Measurements from ENCODE around the gene KY.

The KY gene

GRCh38 chr3:134617608-134618477, 33.0 kb downstream of the KY start:
- TF ChIP-seq RAD21 (IDR thresholded peaks at IDR 0.05; ENCODE audit: low read depth), result no peak
- TF ChIP-seq CEBPB (IDR thresholded peaks at IDR 0.05), result no peak
- no peak for TF ChIP-seq EP300 (IDR thresholded peaks at IDR 0.05; ENCODE audit: borderline replicate concordance)
- TF ChIP-seq YY1 (IDR thresholded peaks at IDR 0.05; ENCODE audit: low read depth), result no peak
- TF ChIP-seq FOXM1 (IDR thresholded peaks at IDR 0.05; ENCODE audit: borderline replicate concordance, low read depth), result no peak
- no peak for TF ChIP-seq CREB1 (IDR thresholded peaks at IDR 0.05; ENCODE audit: low read depth)
- no peak for TF ChIP-seq MAX (IDR thresholded peaks at IDR 0.05)
- TF ChIP-seq ZBTB7A (IDR thresholded peaks at IDR 0.05; ENCODE audit: low read depth), result no peak
- TF ChIP-seq USF1 (IDR thresholded peaks at IDR 0.05), result no peak
- no peak for TF ChIP-seq EGR1 (IDR thresholded peaks at IDR 0.05)
- TF ChIP-seq TEAD4 (IDR thresholded peaks at IDR 0.05), result no peak
- TF ChIP-seq REST (IDR thresholded peaks at IDR 0.05; ENCODE audit: low read depth), result no peak
- TF ChIP-seq NFIC (IDR thresholded peaks at IDR 0.05), result no peak
- TF ChIP-seq TCF12 (IDR thresholded peaks at IDR 0.05; ENCODE audit: low read depth), result no peak
- TF ChIP-seq TAF1 (IDR thresholded peaks at IDR 0.05; ENCODE audit: low read depth), result no peak

- no peak for TF ChIP-seq CREB1 (IDR thresholded peaks at IDR 0.05; ENCODE audit: low read depth)
- TF ChIP-seq YY1 (IDR thresholded peaks at IDR 0.05; ENCODE audit: low read depth), result no peak
- no peak for TF ChIP-seq FOXM1 (IDR thresholded peaks at IDR 0.05; ENCODE audit: borderline replicate concordance, low read depth)
- no peak for TF ChIP-seq REST (IDR thresholded peaks at IDR 0.05; ENCODE audit: low read depth)
- TF ChIP-seq CEBPB (IDR thresholded peaks at IDR 0.05), result no peak
- no peak for TF ChIP-seq NFIC (IDR thresholded peaks at IDR 0.05)
- no peak for TF ChIP-seq MAX (IDR thresholded peaks at IDR 0.05)
- TF ChIP-seq TCF12 (IDR thresholded peaks at IDR 0.05; ENCODE audit: low read depth), result no peak
- no peak for TF ChIP-seq USF1 (IDR thresholded peaks at IDR 0.05)
- TF ChIP-seq RAD21 (IDR thresholded peaks at IDR 0.05; ENCODE audit: low read depth), result no peak
- no peak for TF ChIP-seq TAF1 (IDR thresholded peaks at IDR 0.05; ENCODE audit: low read depth)
- no peak for TF ChIP-seq EGR1 (IDR thresholded peaks at IDR 0.05)
- no peak for TF ChIP-seq TEAD4 (IDR thresholded peaks at IDR 0.05)
- TF ChIP-seq ZBTB7A (IDR thresholded peaks at IDR 0.05; ENCODE audit: low read depth), result no peak
- TF ChIP-seq EP300 (IDR thresholded peaks at IDR 0.05; ENCODE audit: borderline replicate concordance), result no peak
Measured at GRCh38 chr3:134615743-134616142, 35.1 kb downstream of the KY start.

- TF ChIP-seq EP300 (IDR thresholded peaks at IDR 0.05; ENCODE audit: borderline replicate concordance) (no peak), TEAD4 (IDR thresholded peaks at IDR 0.05) (no peak), YY1 (IDR thresholded peaks at IDR 0.05; ENCODE audit: low read depth) (no peak), RAD21 (IDR thresholded peaks at IDR 0.05; ENCODE audit: low read depth) (no peak), REST (IDR thresholded peaks at IDR 0.05; ENCODE audit: low read depth) (no peak), USF1 (IDR thresholded peaks at IDR 0.05) (no peak), TCF12 (IDR thresholded peaks at IDR 0.05; ENCODE audit: low read depth) (no peak), FOXM1 (IDR thresholded peaks at IDR 0.05; ENCODE audit: borderline replicate concordance, low read depth) (no peak), NFIC (IDR thresholded peaks at IDR 0.05) (no peak), CREB1 (IDR thresholded peaks at IDR 0.05; ENCODE audit: low read depth) (no peak)
Measured at GRCh38 chr3:134614955-134615354, 35.9 kb downstream of the KY start.

Data from Ishikawa (cell line).